ENCODE measurements around the gene MRGPRX2. TPM values are rescaled to one million over a fixed set of nuclear protein-coding genes. Genes with fewer than 3 reads are reported as not detected.

MRGPRX2 gene
- polyA plus RNA-seq, 1 donor from 2014 or later = not detected

DNA sequence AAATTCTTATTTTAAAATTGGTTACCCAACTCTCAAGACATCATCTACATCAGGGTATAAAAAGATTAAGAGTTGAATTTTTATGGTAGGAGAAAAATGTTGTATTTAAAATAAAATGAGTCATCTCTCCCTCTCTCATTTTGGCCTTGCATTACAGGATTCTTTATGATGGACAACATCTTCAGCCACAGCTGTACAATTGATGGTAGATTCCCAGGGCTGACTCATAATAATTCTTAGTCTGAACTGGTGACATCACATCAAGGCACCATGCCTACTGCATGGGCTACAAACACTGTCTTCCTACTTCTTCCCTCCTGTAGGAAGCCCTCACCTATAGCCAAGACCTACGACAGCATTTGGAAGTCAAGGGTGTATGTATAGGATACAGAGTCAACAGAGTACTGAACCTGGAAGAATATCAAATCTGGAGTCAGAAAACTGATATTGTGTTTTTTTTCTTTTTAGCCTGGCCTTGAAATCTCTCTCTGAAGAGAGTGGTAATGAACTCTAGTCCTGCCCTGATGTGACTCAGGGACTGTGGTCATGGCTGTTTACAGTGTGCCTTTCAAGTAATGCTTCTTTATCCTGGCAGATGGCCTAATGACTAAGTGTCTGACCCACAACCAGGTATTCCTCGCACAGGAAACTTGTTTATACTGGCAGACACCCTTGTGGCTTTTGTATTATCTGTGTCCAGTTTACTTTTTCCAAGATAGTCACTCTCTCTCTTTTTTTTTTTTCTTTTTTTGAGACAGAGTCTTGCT, 32.5 kb downstream of the MRGPRX2 start:
- no peak overlapping the region for H3K9ac ChIP-seq (ENCODE audit: low read length)
- H3K36me3 ChIP-seq (ENCODE audit: insufficient read depth, low read length) = no peaks in the 10 kb centered on the region
- no peak overlapping the region for H3K27ac ChIP-seq (ENCODE audit: low read length)
- TF ChIP-seq EP300 (conservative IDR thresholded peaks at IDR 0.05; ENCODE audit: poor library complexity, severe bottlenecking) (no peak), MXI1 (conservative IDR thresholded peaks at IDR 0.05; ENCODE audit: poor library complexity, severe bottlenecking) (no peak), EZH2 (IDR thresholded peaks at IDR 0.05; ENCODE audit: borderline replicate concordance, insufficient read depth, low read length, poor library complexity, severe bottlenecking) (no peak), POLR2AphosphoS5 (IDR thresholded peaks at IDR 0.05) (no peak), TAF1 (IDR thresholded peaks at IDR 0.05; ENCODE audit: low read depth) (no peak), RAD21 (conservative IDR thresholded peaks at IDR 0.05) (no peak), SMC3 (conservative IDR thresholded peaks at IDR 0.05; ENCODE audit: poor library complexity) (no peak)
- TF ChIP-seq, protein P1, sequence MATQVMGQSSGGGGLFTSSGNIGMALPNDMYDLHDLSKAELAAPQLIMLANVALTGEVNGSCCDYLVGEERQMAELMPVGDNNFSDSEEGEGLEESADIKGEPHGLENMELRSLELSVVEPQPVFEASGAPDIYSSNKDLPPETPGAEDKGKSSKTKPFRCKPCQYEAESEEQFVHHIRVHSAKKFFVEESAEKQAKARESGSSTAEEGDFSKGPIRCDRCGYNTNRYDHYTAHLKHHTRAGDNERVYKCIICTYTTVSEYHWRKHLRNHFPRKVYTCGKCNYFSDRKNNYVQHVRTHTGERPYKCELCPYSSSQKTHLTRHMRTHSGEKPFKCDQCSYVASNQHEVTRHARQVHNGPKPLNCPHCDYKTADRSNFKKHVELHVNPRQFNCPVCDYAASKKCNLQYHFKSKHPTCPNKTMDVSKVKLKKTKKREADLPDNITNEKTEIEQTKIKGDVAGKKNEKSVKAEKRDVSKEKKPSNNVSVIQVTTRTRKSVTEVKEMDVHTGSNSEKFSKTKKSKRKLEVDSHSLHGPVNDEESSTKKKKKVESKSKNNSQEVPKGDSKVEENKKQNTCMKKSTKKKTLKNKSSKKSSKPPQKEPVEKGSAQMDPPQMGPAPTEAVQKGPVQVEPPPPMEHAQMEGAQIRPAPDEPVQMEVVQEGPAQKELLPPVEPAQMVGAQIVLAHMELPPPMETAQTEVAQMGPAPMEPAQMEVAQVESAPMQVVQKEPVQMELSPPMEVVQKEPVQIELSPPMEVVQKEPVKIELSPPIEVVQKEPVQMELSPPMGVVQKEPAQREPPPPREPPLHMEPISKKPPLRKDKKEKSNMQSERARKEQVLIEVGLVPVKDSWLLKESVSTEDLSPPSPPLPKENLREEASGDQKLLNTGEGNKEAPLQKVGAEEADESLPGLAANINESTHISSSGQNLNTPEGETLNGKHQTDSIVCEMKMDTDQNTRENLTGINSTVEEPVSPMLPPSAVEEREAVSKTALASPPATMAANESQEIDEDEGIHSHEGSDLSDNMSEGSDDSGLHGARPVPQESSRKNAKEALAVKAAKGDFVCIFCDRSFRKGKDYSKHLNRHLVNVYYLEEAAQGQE (IDR thresholded peaks at IDR 0.05; ENCODE audit: borderline replicate concordance) = no peak
- TF ChIP-seq, protein P2, sequence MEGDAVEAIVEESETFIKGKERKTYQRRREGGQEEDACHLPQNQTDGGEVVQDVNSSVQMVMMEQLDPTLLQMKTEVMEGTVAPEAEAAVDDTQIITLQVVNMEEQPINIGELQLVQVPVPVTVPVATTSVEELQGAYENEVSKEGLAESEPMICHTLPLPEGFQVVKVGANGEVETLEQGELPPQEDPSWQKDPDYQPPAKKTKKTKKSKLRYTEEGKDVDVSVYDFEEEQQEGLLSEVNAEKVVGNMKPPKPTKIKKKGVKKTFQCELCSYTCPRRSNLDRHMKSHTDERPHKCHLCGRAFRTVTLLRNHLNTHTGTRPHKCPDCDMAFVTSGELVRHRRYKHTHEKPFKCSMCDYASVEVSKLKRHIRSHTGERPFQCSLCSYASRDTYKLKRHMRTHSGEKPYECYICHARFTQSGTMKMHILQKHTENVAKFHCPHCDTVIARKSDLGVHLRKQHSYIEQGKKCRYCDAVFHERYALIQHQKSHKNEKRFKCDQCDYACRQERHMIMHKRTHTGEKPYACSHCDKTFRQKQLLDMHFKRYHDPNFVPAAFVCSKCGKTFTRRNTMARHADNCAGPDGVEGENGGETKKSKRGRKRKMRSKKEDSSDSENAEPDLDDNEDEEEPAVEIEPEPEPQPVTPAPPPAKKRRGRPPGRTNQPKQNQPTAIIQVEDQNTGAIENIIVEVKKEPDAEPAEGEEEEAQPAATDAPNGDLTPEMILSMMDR (IDR thresholded peaks at IDR 0.05; ENCODE audit: poor library complexity, severe bottlenecking) = no peak
- H3K27me3 ChIP-seq (ENCODE audit: insufficient read depth, low read depth, low read length) = no peaks in the 10 kb centered on the region
- no peaks in the 10 kb centered on the region for H3F3A ChIP-seq (ENCODE audit: insufficient read depth, low read length, poor library complexity, severe bottlenecking)
- no peaks in the 10 kb centered on the region for H3K9me3 ChIP-seq (ENCODE audit: low read length)
- H3K79me2 ChIP-seq (replicated peaks; ENCODE audit: insufficient read depth, low read length) = no peaks in the 10 kb centered on the region
- no peak overlapping the region for H3K4me3 ChIP-seq (ENCODE audit: low read length)
- no peak overlapping the region for H3K4me2 ChIP-seq (ENCODE audit: low read length)
- no peak overlapping the region for H2AFZ ChIP-seq (ENCODE audit: low read depth, low read length)
- H3K9me2 ChIP-seq (ENCODE audit: insufficient read depth, low read length) = no peaks in the 10 kb centered on the region
- H4K20me1 ChIP-seq (ENCODE audit: insufficient read depth) = no peaks in the 10 kb centered on the region

DNA sequence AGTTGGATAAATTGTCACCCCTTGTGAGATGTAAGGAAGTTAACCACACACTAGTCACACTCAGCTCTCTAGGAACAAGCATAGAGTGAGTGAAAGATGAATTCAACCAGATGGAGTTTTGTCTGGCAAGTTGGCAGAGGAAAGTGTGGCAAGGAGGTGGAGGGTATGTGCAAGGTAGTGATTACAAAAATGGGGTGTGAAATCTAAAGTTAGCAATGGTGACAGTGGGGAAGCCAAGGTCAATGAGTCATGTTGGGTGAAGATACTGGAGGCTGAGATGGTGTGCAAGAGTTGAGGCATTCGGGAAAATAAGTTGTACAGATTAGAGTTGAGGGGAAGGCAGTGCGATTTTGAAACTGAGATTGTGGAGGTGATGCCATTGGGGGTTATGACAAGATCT, 33.7 kb downstream of the MRGPRX2 start:
- H3K9me3 ChIP-seq (ENCODE audit: low read length) = no peaks in the 10 kb centered on the region
- H3K9ac ChIP-seq (ENCODE audit: low read length) = no peak overlapping the region
- H3K27me3 ChIP-seq (ENCODE audit: insufficient read depth, low read depth, low read length) = no peaks in the 10 kb centered on the region
- no peaks in the 10 kb centered on the region for H3K36me3 ChIP-seq (ENCODE audit: insufficient read depth, low read length)
- no peaks in the 10 kb centered on the region for H3K9me2 ChIP-seq (ENCODE audit: insufficient read depth, low read length)
- no peaks in the 10 kb centered on the region for H3K79me2 ChIP-seq (replicated peaks; ENCODE audit: insufficient read depth, low read length)
- no peak overlapping the region for H3K27ac ChIP-seq (ENCODE audit: low read length)
- TF ChIP-seq POLR2AphosphoS5 (IDR thresholded peaks at IDR 0.05) (no peak), MXI1 (conservative IDR thresholded peaks at IDR 0.05; ENCODE audit: poor library complexity, severe bottlenecking) (no peak), EZH2 (IDR thresholded peaks at IDR 0.05; ENCODE audit: borderline replicate concordance, insufficient read depth, low read length, poor library complexity, severe bottlenecking) (no peak), EP300 (conservative IDR thresholded peaks at IDR 0.05; ENCODE audit: poor library complexity, severe bottlenecking) (no peak), TAF1 (IDR thresholded peaks at IDR 0.05; ENCODE audit: low read depth) (no peak), RAD21 (conservative IDR thresholded peaks at IDR 0.05) (no peak), SMC3 (conservative IDR thresholded peaks at IDR 0.05; ENCODE audit: poor library complexity) (no peak)
- TF ChIP-seq, protein P2 (IDR thresholded peaks at IDR 0.05; ENCODE audit: poor library complexity, severe bottlenecking) = no peak
- TF ChIP-seq, protein P1 (IDR thresholded peaks at IDR 0.05; ENCODE audit: borderline replicate concordance) = no peak
- H3K4me2 ChIP-seq (ENCODE audit: low read length) = no peak overlapping the region
- no peaks in the 10 kb centered on the region for H3F3A ChIP-seq (ENCODE audit: insufficient read depth, low read length, poor library complexity, severe bottlenecking)
- H4K20me1 ChIP-seq (ENCODE audit: insufficient read depth) = no peaks in the 10 kb centered on the region
- no peak overlapping the region for H3K4me3 ChIP-seq (ENCODE audit: low read length)
- H2AFZ ChIP-seq (ENCODE audit: low read depth, low read length) = no peak overlapping the region

Data from neural cell (in vitro differentiated cells).